HG02852 (cell line): ENCODE measurements around the gene PRMT6.
"Not testable (repeated sequence)": the region's sequence is repeated elsewhere in the genome, so short reads cannot be mapped to it uniquely, and the experiment has no call there.

Source experiments
- ATAC-seq: cut with Tn5 transposase; IDR thresholded peaks from one replicate; pipeline ENCODE4 v1.9.1; 2021; ENCODE audit warnings: mild to moderate bottlenecking, moderate library complexity; ENCODE audit not compliant: unreplicated experiment

Gene PRMT6

GRCh38 chr1:107056426-107057196, at the start of gene PRMT6:
Gene PRMT6 (plus strand): TSS chr1:107056674. CDS start chr1:107056716, 42 bp downstream.
- ATAC-seq = peak; percentile 89

DNA sequence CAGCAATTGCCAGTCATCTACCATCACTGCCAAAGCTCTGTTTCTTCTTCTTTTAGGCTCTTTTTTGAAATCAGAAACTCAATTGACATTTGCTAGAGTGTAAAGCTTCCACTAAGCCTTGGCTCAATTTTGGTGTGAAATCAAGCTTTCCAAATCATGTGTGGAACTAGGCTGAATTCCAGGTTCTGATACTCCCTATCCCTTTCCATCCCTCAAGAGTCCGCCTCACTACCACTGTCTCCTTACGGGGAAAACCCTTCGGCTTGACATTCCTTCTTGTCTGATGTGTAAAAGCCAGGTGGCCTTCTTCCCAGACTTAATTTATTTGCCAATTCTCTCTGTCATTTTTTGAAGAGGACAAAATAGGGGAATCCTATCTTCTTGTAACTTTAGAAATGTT, 47.2 kb upstream of the PRMT6 start:
- no peak for ATAC-seq

DNA sequence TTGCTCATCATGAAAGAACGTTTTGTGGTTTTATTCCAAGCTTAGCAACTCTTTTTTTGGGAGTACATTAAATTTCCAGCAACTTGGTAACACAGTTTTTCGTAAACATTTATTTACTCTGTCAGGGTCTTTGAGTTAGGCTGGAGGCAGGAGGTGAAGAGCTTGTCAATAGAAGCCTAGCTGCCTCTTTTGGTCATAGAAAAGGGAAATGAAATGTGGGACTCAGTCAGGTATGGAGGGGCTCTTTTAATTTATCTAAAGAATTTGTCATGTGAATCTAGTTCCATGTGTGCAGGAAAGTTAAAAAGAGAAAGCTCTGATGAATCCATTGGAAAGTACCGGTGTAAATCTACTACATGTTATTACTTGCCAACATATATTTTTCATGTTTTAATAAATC, 45.9 kb upstream of the PRMT6 start:
- peak; percentile 61 for ATAC-seq

- ATAC-seq = peak; percentile 88
Observed at GRCh38 chr1:107016376-107016978, 40.0 kb upstream of the PRMT6 start.

- ATAC-seq = no peak
Observed at GRCh38 chr1:107018445-107018844, 38.0 kb upstream of the PRMT6 start.

- no peak for ATAC-seq
Observed at GRCh38 chr1:107019166-107019565, 37.3 kb upstream of the PRMT6 start.

DNA sequence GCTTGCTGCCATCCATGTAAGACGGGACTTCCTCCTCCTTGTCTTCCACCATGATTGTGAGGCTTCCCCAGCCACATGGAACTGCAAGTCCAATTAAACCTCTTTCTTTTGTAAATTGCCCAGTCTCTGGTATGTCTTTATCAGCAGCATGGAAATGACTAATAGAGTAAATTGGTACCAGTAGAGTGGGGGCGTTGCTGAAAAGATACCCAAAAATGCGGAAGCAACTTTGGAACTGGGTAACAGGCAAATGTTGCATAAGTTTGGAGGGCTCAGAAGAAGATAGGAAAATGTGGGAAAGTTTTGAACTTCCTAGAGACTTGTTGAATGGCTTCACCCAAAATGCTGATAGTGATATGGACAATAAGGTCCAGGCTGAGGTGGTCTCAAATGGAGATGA, 17.6 kb upstream of the PRMT6 start:
- ATAC-seq = not testable (repeated sequence)

GRCh38 chr1:107044310-107045220, 11.9 kb upstream of the PRMT6 start:
- ATAC-seq = not testable (repeated sequence)

DNA sequence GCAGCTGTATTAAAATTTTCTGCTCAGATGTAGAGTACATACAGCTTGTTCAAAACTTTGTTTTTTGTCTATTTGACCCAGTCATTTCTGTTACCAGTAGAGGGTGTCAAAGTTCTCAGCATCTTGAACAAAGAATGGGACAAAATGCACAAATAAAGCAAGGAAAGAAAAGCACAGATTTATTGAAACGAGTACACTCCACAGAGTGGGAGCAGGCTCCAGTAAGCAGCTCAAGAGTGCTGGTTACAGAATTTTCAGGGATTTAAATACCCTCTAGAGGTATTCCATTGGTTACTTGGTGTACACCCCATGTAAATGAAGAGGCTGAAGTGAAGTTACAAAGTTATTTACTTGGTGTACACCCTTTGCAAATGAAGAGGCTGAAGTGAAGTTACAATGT, 8.9 kb upstream of the PRMT6 start:
- ATAC-seq = no peak

DNA sequence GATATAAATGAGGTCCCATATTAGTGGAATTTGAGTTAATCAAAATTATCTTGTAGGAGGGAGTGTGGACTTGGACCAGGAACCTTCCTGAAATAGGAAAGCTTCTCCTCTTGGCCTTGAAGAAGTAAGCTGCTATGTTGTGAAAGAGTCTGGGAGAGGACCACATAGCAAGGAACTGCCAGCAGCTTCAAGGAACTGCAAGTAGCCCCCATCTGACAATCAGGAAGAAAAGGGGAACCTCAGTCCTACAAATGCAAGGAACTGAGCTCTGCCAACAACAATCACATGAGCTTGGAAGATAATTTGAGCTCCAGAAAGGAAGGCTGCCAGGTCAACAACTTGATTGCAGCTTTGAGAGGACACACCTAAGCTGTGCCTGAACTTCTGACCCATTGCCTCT, 8.2 kb upstream of the PRMT6 start:
- no peak for ATAC-seq

DNA sequence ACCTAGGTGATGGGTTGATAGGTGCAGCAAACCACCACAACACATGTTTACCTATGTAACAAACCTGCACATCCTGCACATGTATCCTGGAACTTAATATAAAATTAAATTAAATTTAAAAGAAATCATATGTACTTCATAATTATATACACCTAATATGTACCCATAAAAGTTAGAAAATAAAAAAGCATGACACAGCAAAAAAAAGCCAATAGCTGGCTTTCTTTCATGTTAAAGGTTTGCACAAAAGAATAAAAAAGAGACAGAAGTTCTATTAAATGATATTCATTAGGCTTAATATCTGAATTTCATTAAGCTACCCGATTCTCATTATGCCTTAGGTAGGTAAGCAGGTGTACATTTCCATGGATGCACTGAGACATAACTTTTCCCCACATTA, 5.2 kb upstream of the PRMT6 start:
- ATAC-seq = no peak

GRCh38 chr1:107055919-107056425, 502 bp upstream of the PRMT6 start:
- not testable (repeated sequence) for ATAC-seq

GRCh38 chr1:107057197-107058133, 991 bp downstream of the PRMT6 start:
- peak; percentile 69 for ATAC-seq

DNA sequence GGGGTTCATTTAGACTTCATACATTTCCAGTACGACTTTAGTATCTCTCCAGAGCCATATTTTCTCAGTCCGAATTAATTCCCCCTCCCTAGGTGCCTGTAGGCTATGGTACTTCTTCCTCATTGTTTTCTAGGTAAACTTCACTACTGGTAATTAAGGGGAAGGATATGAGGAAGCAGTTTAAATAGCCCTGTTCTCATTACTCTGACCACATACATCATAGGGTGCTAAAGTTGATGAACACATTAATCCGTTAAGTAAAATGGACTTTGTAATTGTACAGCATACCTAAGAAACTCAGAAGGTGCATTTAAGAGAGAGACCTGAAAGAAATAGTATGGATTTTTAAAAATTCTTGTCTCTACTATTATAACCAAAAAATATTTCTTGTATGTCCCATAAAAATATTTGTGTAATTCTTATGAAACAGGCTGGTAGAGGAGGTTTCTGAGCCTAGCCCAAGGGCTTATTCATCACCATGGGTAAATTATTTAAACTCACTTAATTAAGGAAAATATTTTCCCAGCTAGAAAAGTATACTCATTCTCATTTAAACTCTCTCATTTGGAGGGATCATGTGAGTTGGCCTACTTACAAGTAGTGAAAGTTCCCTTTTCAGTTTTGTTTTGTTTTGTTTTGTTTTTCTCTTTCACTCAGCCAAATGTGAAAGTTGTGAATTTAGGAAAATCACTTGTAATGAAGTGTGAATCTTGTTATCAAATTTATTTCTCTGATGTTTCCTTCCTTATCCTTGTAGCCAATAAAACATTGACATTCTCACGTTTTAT, 2.0 kb downstream of the PRMT6 start:
- no peak for ATAC-seq

GRCh38 chr1:107061886-107062285, 5.4 kb downstream of the PRMT6 start:
- ATAC-seq = no peak

GRCh38 chr1:107073493-107073892, 17.0 kb downstream of the PRMT6 start:
- ATAC-seq = no peak

GRCh38 chr1:107076841-107077240, 20.4 kb downstream of the PRMT6 start:
- ATAC-seq = no peak

DNA sequence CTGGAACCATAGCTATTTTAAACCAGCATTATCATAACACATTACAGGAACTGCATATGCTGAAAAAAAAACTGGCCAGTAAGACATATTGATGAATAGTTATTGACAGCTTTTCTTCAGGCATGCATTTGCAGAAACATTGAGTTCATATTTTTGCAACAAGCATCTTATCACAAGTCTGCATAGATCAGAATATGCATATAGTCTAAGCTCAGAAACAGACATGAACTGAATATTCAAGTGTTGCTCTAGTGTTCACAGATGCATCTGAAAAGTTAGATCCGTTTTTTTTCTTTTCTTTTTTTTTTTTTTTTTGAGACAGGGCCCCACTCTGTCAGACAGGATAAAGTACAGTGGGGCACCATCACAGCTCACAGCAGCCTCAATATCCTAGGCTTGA, 22.8 kb downstream of the PRMT6 start:
- no peak for ATAC-seq

- ATAC-seq = no peak
Observed at GRCh38 chr1:107081102-107081501, 24.6 kb downstream of the PRMT6 start.
